Erythroblast (primary cell): ENCODE measurements around the gene MMP19.

Experiments used
- GATA1 ChIP-seq: IDR thresholded peaks from 2 replicates; pipeline ENCODE4 v1.6.1; 2011; ENCODE audit warnings: low read depth, mild to moderate bottlenecking, control low read depth, low read length, moderate library complexity
- POLR2A ChIP-seq: IDR thresholded peaks from 2 replicates; pipeline ENCODE4 v1.6.1; 2011; ENCODE audit warnings: mild to moderate bottlenecking, low read length

DNA sequence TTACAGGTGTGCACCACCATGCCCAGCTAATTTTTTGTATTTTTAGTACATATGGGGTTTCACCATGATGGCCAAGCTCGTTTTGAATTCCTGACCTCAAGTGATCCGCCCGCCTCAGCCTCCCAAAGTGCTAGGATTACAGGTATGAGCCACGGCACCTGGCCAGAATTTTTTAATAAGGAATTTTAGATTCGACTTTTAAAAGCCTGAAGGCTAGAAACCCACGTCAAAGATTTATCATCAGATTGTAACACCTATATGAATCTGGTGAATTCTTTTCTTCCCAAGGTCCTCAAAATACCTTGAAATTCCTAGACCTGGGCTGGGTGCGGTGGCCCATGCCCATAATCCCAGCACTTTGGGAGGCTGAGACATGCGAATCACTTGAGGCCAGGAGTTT lies 18.7 kb upstream of the MMP19 start:
- TF ChIP-seq POLR2A (no peak), GATA1 (no peak)
